Measurements from ENCODE around the gene IP6K2. TPM values are rescaled to one million over a fixed set of nuclear protein-coding genes. Genes with fewer than 3 reads are reported as not detected.
A peak's percentile ranks its signal among the peaks of the same experiment; 100 is the strongest.

The IP6K2 gene
- total and polyA plus RNA-seq, 2 of the 8 experiments (the other 6 are each of a cell fraction or from before 2014, with no cell fraction given): 95.8 to 144 TPM

DNA sequence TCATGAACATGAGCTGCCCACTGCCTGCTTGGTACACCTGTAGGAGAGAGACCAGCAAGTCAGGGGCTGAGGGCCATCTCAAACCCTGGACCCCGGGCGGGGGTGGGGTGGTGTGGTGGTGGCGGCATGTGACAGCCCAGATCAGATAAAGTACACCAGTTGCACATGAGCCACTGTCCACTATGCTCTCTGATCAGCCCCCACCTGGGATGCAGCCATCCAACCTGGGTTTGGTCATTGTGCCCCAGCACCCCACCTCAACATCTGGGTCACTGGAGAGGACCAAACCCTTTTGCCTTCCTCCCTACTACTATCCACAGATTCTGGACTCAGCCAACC, 28.3 kb downstream of the IP6K2 start:
- H2BK120ac ChIP-seq (replicated peaks; ENCODE audit: low read depth, low read length): no peak overlapping the region
- peaks cover 2 to 26% of the 10 kb centered on the region in 2 experiments; a peak in 3 of 4 replicates for H3K79me2 ChIP-seq (ENCODE audit: control insufficient read depth in 1 of 2, insufficient read depth in 2 of 2, low read length in 2 of 2)
- no peaks in the 10 kb centered on the region for H3K27me3 ChIP-seq (replicated peaks in 1 of 4; ENCODE audit: control insufficient read depth in 3 of 4, extremely low read depth in 1 of 4, insufficient read depth in 3 of 4, low read length in 3 of 4)
- peaks cover 39 to 64% (median 56%) of the 10 kb centered on the region in 4 experiments for H3K36me3 ChIP-seq (ENCODE audit: control insufficient read depth in 2 of 4, insufficient read depth in 4 of 4, low read length in 3 of 4)
- no peak overlapping the region for H2AK5ac ChIP-seq (ENCODE audit: low read depth, low read length)
- 100% methylated on average over 3 of the region's 3 CpGs; no CpG with 5 or more reads in 1 of the 2 experiments for WGBS, 2 experiments (ENCODE audit: extremely low coverage in 1 of 2, insufficient coverage in 1 of 2, insufficient read length in 1 of 2, insufficient replicate concordance in 2 of 2, low coverage in 1 of 2, low lambda C conversion rate in 2 of 2, missing lambda C conversion rate in 1 of 2)
- no peak overlapping the region for H3K4ac ChIP-seq (replicated peaks; ENCODE audit: insufficient read length, low read depth, low read length)
- no peak overlapping the region for H4K5ac ChIP-seq (ENCODE audit: insufficient read length, low read depth, low read length)
- no peak overlapping the region for H2AFZ ChIP-seq (ENCODE audit: low read length)
- no peaks in the 10 kb centered on the region for H3K9me3 ChIP-seq (ENCODE audit: insufficient read depth in 2 of 2, low read depth in 1 of 2, low read length in 1 of 2)
- no peak overlapping the region for H3K9ac ChIP-seq (replicated peaks in 1 of 4; ENCODE audit: extremely low read depth in 1 of 4, low read depth in 3 of 4, low read length in 3 of 4)
- CTCF ChIA-PET (ENCODE audit: partially characterized antibody): interaction anchor here (0.8 to 3.4 kb wide), 5 partner anchors 19 to 323 kb away, joined by 3 to 13 read pairs (median 5); partner anchors contain the start of gene CELSR3
- H3K79me1 ChIP-seq (ENCODE audit: low read depth, low read length): peaks cover 7% of the 10 kb centered on the region
- TF ChIP-seq KDM5A (IDR thresholded peaks at IDR 0.05; ENCODE audit: low read length) (no peak), POLR2AphosphoS5 (IDR thresholded peaks at IDR 0.05; ENCODE audit: low read depth, low read length) (0 out of 2 replicates have a peak, but pooled peaks have one; percentile 4)
- POLR2A ChIA-PET (ENCODE audit: partially characterized antibody): interaction anchor here (1.2 to 6.2 kb wide), 5 partner anchors 9 to 35 kb away, joined by 3 to 58 read pairs (median 4); partner anchors contain the start of gene CELSR3
- no peak overlapping the region for H3K4me3 ChIP-seq (ENCODE audit: extremely low read depth in 1 of 4, insufficient read depth in 2 of 4, low read depth in 3 of 4, low read length in 4 of 4)
- no peak overlapping the region for H2BK15ac ChIP-seq (ENCODE audit: low read length)
- H3K18ac ChIP-seq (ENCODE audit: extremely low read depth, low read length): no peak overlapping the region
- no peak overlapping the region for H3K14ac ChIP-seq (ENCODE audit: insufficient read length)
- H4K91ac ChIP-seq (replicated peaks; ENCODE audit: insufficient read length, low read length): no peak overlapping the region
- H2BK5ac ChIP-seq (ENCODE audit: low read depth, low read length): no peak overlapping the region
- DNase-seq (ENCODE audit: low read depth in 1 of 2, low spot score in 2 of 2) (no peak), FAIRE-seq (no peak)
- H3K4me2 ChIP-seq (ENCODE audit: insufficient read depth in 1 of 2, low read depth in 2 of 2, low read length in 2 of 2): no peak overlapping the region
- H4K20me1 ChIP-seq (replicated peaks in 1 of 2; ENCODE audit: control insufficient read depth in 1 of 2, insufficient read depth in 2 of 2, low read length in 2 of 2): peaks cover 12 to 23% of the 10 kb centered on the region in 2 experiments
- H2BK12ac ChIP-seq (ENCODE audit: low read depth, low read length): no peak overlapping the region
- no peak overlapping the region for H3K23ac ChIP-seq (ENCODE audit: insufficient read length)
- no peak overlapping the region for H2BK20ac ChIP-seq (ENCODE audit: low read length)
- peaks cover 8% of the 10 kb centered on the region; the same call in 1 of the 2 replicates for H3K23me2 ChIP-seq (ENCODE audit: low read depth, low read length)
- no peak overlapping the region for H4K8ac ChIP-seq (ENCODE audit: extremely low read depth, insufficient read depth, low read length)
- H3K4me1 ChIP-seq (replicated peaks in 1 of 4; ENCODE audit: control insufficient read depth in 3 of 4, insufficient read depth in 4 of 4, low read length in 3 of 4): peaks cover 0 to 11% (median 4%) of the 10 kb centered on the region in 4 experiments; a peak in 3 of 7 replicates
- no peak overlapping the region for H3K27ac ChIP-seq (ENCODE audit: low read depth, low read length)
- H3K56ac ChIP-seq (replicated peaks; ENCODE audit: insufficient read length, low read depth, low read length): no peak overlapping the region
